HepG2 (cell line): Measurements from ENCODE around the gene DTNB. TPM values are rescaled to one million over a fixed set of nuclear protein-coding genes. Genes with fewer than 3 reads are reported as not detected.

Experiments
- ETV5 ChIP-seq: IDR thresholded peaks from 2 replicates; pipeline ENCODE4 v1.6.1; 2018; ENCODE audit warnings: missing biosample characterization, missing genetic modification reagents, inconsistent platforms, borderline replicate concordance
- FOXK1 ChIP-seq: sonication (generic); formaldehyde crosslinking; IDR thresholded peaks from 2 replicates; pipeline ENCODE4 v1.4.0; 2020; ENCODE audit warnings: low read depth, missing genetic modification reagents, borderline replicate concordance
- KLF16 ChIP-seq, 2 experiments: sonication (generic) in 1 of 2; formaldehyde crosslinking in 1 of 2; IDR thresholded peaks; 2 replicates each; pipeline versions ENCODE4 v1.6.1 to v1.8.0; 2016 to 2023; ENCODE audit warnings: missing genetic modification reagents in 2 of 2, missing compliant biosample characterization in 1 of 2
- MTA1 ChIP-seq: sonication (generic); formaldehyde crosslinking; IDR thresholded peaks from 2 replicates; pipeline ENCODE4 v1.4.0; 2020; ENCODE audit warnings: missing genetic modification reagents, mild to moderate bottlenecking, borderline replicate concordance
- NFE2L1 ChIP-seq: sonication (generic); formaldehyde crosslinking; IDR thresholded peaks from 2 replicates; pipeline ENCODE4 v1.4.0; 2020; ENCODE audit warnings: missing genetic modification reagents, mild to moderate bottlenecking, borderline replicate concordance
- SIX1 ChIP-seq: sonication (generic); formaldehyde crosslinking; IDR thresholded peaks from 2 replicates; pipeline ENCODE4 v1.4.0; 2020; ENCODE audit warnings: missing genetic modification reagents, borderline replicate concordance
- ZBTB4 ChIP-seq: sonication (generic); formaldehyde crosslinking; IDR thresholded peaks from 2 replicates; pipeline ENCODE4 v1.4.0; 2020; ENCODE audit warnings: missing genetic modification reagents, mild to moderate bottlenecking, borderline replicate concordance
- ZMYM4 ChIP-seq: sonication (generic); formaldehyde crosslinking; IDR thresholded peaks from 2 replicates; pipeline ENCODE4 v1.8.1; 2023; ENCODE audit warnings: mild to moderate bottlenecking, missing genetic modification reagents
- ZNF318 ChIP-seq: sonication (generic); formaldehyde crosslinking; IDR thresholded peaks from 2 replicates; pipeline ENCODE4 v1.4.0; 2020; ENCODE audit warnings: mild to moderate bottlenecking, missing genetic modification reagents
- ZNF362 ChIP-seq: sonication (generic); formaldehyde crosslinking; IDR thresholded peaks from 2 replicates; pipeline ENCODE4 v1.4.0; 2020; ENCODE audit warnings: missing genetic modification reagents, mild to moderate bottlenecking, borderline replicate concordance
- ZNF691 ChIP-seq: sonication (generic); formaldehyde crosslinking; IDR thresholded peaks from 2 replicates; pipeline ENCODE4 v1.4.0; 2020; ENCODE audit warnings: missing genetic modification reagents, low read depth, mild to moderate bottlenecking, borderline replicate concordance
- ZSCAN9 ChIP-seq: IDR thresholded peaks from 2 replicates; pipeline ENCODE4 v1.6.1; 2016; ENCODE audit warnings: borderline replicate concordance
- polyA plus RNA-seq, 8 experiments: library from polyadenylated mRNA; depleted of rRNA in 3 of 8; stranded (reverse) in 7 of 8; unstranded in 1 of 8; fragments of >200 nt; fragmentation: Illumina TruSeq in 4 of 8; extraction: Trizol in 4 of 8; gene quantifications; 2 replicates each; pipeline versions ENCODE4 v1.2.1 to v1.2.3, GENCODE V29; 2011 to 2016; ENCODE audit warnings: low read depth in 4 of 8, missing spikeins in 1 of 8, mixed read lengths in 1 of 8; ENCODE audit not compliant: insufficient read depth in 1 of 8
- total RNA-seq, 5 experiments: library from RNA; depleted of rRNA; stranded (reverse); fragments of >200 nt; fragmentation: Illumina TruSeq; extraction: Trizol; gene quantifications; 2 replicates each; pipeline ENCODE4 v1.2.3, GENCODE V29; 2016; ENCODE audit warnings: low read depth in 1 of 5

The DTNB gene
- total and polyA plus RNA-seq, 2 of the 13 experiments (the other 11 are each of a cell fraction or from before 2014, with no cell fraction given), result 14.4 to 23.9 TPM

GRCh38 chr2:25376750-25377621, 296.4 kb downstream of the DTNB start (continued):
- TF ChIP-seq ZNF362 (CRISPR knock-in tag) (no peak), ZNF691 (CRISPR knock-in tag) (peak; percentile 70; the same call in 1 of the 2 replicates), ZMYM4 (peak; percentile 62; the same call in 1 of the 2 replicates), MTA1 (CRISPR knock-in tag) (peak; percentile 13; the same call in 1 of the 2 replicates), KLF16 (CRISPR knock-in tag; IDR thresholded peaks at IDR 0.05) (peak in 1 of 2 experiments; percentile 52; a peak in 1 of 4 replicates), FOXK1 (CRISPR knock-in tag) (peak; percentile 13; the same call in 1 of the 2 replicates), NFE2L1 (CRISPR knock-in tag) (0 out of 2 replicates have a peak, but pooled peaks have one; percentile 40), ETV5 (CRISPR knock-in tag) (peak; percentile 74; the same call in 1 of the 2 replicates), ZSCAN9 (CRISPR knock-in tag) (0 out of 2 replicates have a peak, but pooled peaks have one; percentile 27), ZNF318 (CRISPR knock-in tag) (peak; percentile 84; the same call in 1 of the 2 replicates), SIX1 (CRISPR knock-in tag) (no peak), ZBTB4 (CRISPR knock-in tag) (0 out of 2 replicates have a peak, but pooled peaks have one; percentile 28)
